ENCODE data around the gene MYO5B.

GRCh38 chr18:50074404-50074803, 120.5 kb downstream of the MYO5B start:
- TF ChIP-seq PHF8 (IDR thresholded peaks at IDR 0.05; ENCODE audit: borderline replicate concordance, low read depth) (no peak), SREBF2 (IDR thresholded peaks at IDR 0.05) (no peak), CTCF (IDR thresholded peaks at IDR 0.05) (no peak)

All from A549 (cell line).